ENCODE data around the gene CCDC121. TPM values are rescaled to one million over a fixed set of nuclear protein-coding genes. Genes with fewer than 3 reads are reported as not detected.

CCDC121 gene
- polyA plus RNA-seq, 1 donor (not counting 4 experiments of a cell fraction or from before 2014, with no cell fraction given), result 1.1 TPM

DNA sequence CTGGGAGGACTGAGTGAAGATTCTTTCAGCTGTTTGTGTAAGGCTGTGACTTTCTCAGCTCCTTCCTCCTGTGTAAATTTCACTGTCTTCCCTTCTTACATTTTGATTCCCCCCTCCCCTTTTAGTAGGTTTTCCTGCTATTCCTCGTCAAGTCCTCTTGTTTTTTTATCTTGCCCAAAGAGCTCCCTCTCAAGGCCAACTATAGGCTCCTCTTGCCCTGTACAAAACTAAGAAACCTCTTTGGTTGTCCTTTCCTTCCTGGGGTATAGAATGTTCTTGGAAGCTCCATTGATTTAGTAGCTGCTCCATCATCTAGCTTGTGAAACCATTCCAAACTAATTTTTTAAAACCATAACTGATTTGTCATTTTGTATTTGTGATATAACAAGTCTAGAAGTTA, 7.3 kb downstream of the CCDC121 start:
- dilution Hi-C loops (cut with MboI; ENCODE audit: extremely low pct_ligation_motif_present, low sequenced_read_pairs), result no loop called here
- no peaks in the 10 kb centered on the region for H3K79me2 ChIP-seq (ENCODE audit: control insufficient read depth, insufficient read depth, low read length)
- no peak overlapping the region for H3K27ac ChIP-seq (ENCODE audit: control insufficient read depth, insufficient read depth, low read length)
- no peaks in the 10 kb centered on the region for H3K27me3 ChIP-seq (ENCODE audit: control insufficient read depth, extremely low read depth, insufficient read depth, low read length)
- peaks cover 8 to 13% of the 10 kb centered on the region in 2 experiments for H3K36me3 ChIP-seq (ENCODE audit: control insufficient read depth in 2 of 2, extremely low read depth in 1 of 2, insufficient read depth in 2 of 2, low read length in 2 of 2)
- H3K4me3 ChIP-seq (ENCODE audit: control insufficient read depth in 2 of 3, extremely low read depth in 1 of 3, insufficient read depth in 2 of 3, low read depth in 1 of 3, low read length in 3 of 3), result no peak overlapping the region
- no peaks in the 10 kb centered on the region for H3K9me1 ChIP-seq (ENCODE audit: control insufficient read depth, extremely low read depth, insufficient read depth, low read length)
- H3K4me2 ChIP-seq (ENCODE audit: control insufficient read depth, extremely low read depth, insufficient read depth, low read depth, low read length), result no peak overlapping the region
- TF ChIP-seq EZH2 (IDR thresholded peaks at IDR 0.05; ENCODE audit: low read length), result no peak
- TF ChIP-seq, protein P1, sequence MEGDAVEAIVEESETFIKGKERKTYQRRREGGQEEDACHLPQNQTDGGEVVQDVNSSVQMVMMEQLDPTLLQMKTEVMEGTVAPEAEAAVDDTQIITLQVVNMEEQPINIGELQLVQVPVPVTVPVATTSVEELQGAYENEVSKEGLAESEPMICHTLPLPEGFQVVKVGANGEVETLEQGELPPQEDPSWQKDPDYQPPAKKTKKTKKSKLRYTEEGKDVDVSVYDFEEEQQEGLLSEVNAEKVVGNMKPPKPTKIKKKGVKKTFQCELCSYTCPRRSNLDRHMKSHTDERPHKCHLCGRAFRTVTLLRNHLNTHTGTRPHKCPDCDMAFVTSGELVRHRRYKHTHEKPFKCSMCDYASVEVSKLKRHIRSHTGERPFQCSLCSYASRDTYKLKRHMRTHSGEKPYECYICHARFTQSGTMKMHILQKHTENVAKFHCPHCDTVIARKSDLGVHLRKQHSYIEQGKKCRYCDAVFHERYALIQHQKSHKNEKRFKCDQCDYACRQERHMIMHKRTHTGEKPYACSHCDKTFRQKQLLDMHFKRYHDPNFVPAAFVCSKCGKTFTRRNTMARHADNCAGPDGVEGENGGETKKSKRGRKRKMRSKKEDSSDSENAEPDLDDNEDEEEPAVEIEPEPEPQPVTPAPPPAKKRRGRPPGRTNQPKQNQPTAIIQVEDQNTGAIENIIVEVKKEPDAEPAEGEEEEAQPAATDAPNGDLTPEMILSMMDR (optimal IDR thresholded peaks at IDR 0.05 in 1 of 3, IDR thresholded peaks at IDR 0.05 in 1 of 3, conservative IDR thresholded peaks at IDR 0.05 in 1 of 3; ENCODE audit: extremely low read depth in 1 of 3, insufficient read depth in 2 of 3, low read length in 3 of 3), result peak in 1 of 3 experiments; percentile 4
- H3K9ac ChIP-seq (ENCODE audit: control insufficient read depth, extremely low read depth, insufficient read depth, low read length), result no peak overlapping the region
- H4K20me1 ChIP-seq (ENCODE audit: control insufficient read depth, extremely low read depth, insufficient read depth, low read length), result no peaks in the 10 kb centered on the region
- FAIRE-seq, result no peak
- H2AFZ ChIP-seq (ENCODE audit: control insufficient read depth, low read length), result no peak overlapping the region
- no peaks in the 10 kb centered on the region for H3K9me3 ChIP-seq (ENCODE audit: control insufficient read depth, low read depth, low read length)
- no peak for DNase-seq (ENCODE audit: low read depth, low spot score)
- peaks cover 16% of the 10 kb centered on the region for H3K4me1 ChIP-seq (ENCODE audit: control insufficient read depth, extremely low read depth, insufficient read depth, low read length)

DNA sequence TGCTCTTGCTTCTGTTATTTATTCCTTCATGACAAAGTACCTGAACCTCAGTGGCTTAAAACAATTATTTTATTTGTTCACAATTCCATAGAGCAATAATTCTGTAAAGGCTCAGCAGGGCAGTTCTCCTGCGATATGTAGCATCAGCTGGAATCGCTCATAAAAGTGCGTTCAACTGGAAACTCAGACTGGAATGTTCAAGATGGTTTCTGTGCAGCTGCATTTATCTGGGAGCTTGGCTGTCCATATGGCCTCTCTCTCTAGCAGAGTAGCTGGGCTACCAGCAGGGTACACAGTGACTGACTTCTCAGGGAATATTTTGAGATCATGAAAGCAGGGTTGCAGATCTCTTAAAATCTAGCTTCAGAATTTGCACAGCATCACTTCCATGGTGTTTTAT, 13.5 kb downstream of the CCDC121 start:
- Histone ChIP-seq H3K4me2 (ENCODE audit: control insufficient read depth, extremely low read depth, insufficient read depth, low read depth, low read length) (no peak overlapping the region), H3K4me3 (ENCODE audit: control insufficient read depth in 2 of 3, extremely low read depth in 1 of 3, insufficient read depth in 2 of 3, low read depth in 1 of 3, low read length in 3 of 3) (no peak overlapping the region), H3K4me1 (ENCODE audit: control insufficient read depth, extremely low read depth, insufficient read depth, low read length) (no peaks in the 10 kb centered on the region), H3K9me1 (ENCODE audit: control insufficient read depth, extremely low read depth, insufficient read depth, low read length) (no peaks in the 10 kb centered on the region), H3K9me3 (ENCODE audit: control insufficient read depth, low read depth, low read length) (no peaks in the 10 kb centered on the region), H3K36me3 (ENCODE audit: control insufficient read depth in 2 of 2, extremely low read depth in 1 of 2, insufficient read depth in 2 of 2, low read length in 2 of 2) (peaks cover 8 to 19% of the 10 kb centered on the region in 2 experiments), H3K27me3 (ENCODE audit: control insufficient read depth, extremely low read depth, insufficient read depth, low read length) (no peaks in the 10 kb centered on the region), H3K79me2 (ENCODE audit: control insufficient read depth, insufficient read depth, low read length) (no peaks in the 10 kb centered on the region), H2AFZ (ENCODE audit: control insufficient read depth, low read length) (no peak overlapping the region), H3K27ac (ENCODE audit: control insufficient read depth, insufficient read depth, low read length) (no peak overlapping the region), H4K20me1 (ENCODE audit: control insufficient read depth, extremely low read depth, insufficient read depth, low read length) (no peaks in the 10 kb centered on the region), H3K9ac (ENCODE audit: control insufficient read depth, extremely low read depth, insufficient read depth, low read length) (no peak overlapping the region)
- DNase-seq (ENCODE audit: low read depth, low spot score) (no peak), FAIRE-seq (no peak)
- no peak for TF ChIP-seq EZH2 (IDR thresholded peaks at IDR 0.05; ENCODE audit: low read length)
- TF ChIP-seq, protein P1 (optimal IDR thresholded peaks at IDR 0.05 in 1 of 3, IDR thresholded peaks at IDR 0.05 in 1 of 3, conservative IDR thresholded peaks at IDR 0.05 in 1 of 3; ENCODE audit: extremely low read depth in 1 of 3, insufficient read depth in 2 of 3, low read length in 3 of 3), result no peak
- dilution Hi-C loops (cut with MboI; ENCODE audit: extremely low pct_ligation_motif_present, low sequenced_read_pairs), result no loop called here

Data from keratinocyte (primary cell).